ENCODE measurements around the gene TLR6.

GRCh38 chr4:38891051-38891983 lies 34.7 kb upstream of the TLR6 start:
- TF ChIP-seq POLR2A (IDR thresholded peaks at IDR 0.05; ENCODE audit: borderline replicate concordance, extremely low read depth, insufficient read depth, insufficient read length) (no peak), CTCF (IDR thresholded peaks at IDR 0.05 in 2 of 3, conservative IDR thresholded peaks at IDR 0.05 in 1 of 3; ENCODE audit: borderline replicate concordance in 1 of 3, insufficient read depth in 1 of 3, low read depth in 2 of 3, low read length in 2 of 3) (no peak), YY1 (IDR thresholded peaks at IDR 0.05; ENCODE audit: extremely low read depth, insufficient replicate concordance, low read depth, low read length) (no peak), EZH2phosphoT487 (IDR thresholded peaks at IDR 0.05; ENCODE audit: borderline replicate concordance) (no peak), JUND (IDR thresholded peaks at IDR 0.05) (no peak), SP1 (IDR thresholded peaks at IDR 0.05; ENCODE audit: low read depth) (no peak), ZBTB33 (IDR thresholded peaks at IDR 0.05; ENCODE audit: extremely low read depth, insufficient replicate concordance, low read length) (no peak), POLR2AphosphoS5 (IDR thresholded peaks at IDR 0.05; ENCODE audit: low read depth, low read length) (no peak), SIN3A (IDR thresholded peaks at IDR 0.05; ENCODE audit: low read depth) (no peak), EZH2 (IDR thresholded peaks at IDR 0.05) (no peak), RAD21 (IDR thresholded peaks at IDR 0.05; ENCODE audit: low read depth) (no peak), ZNF274 (IDR thresholded peaks at IDR 0.05; ENCODE audit: low read depth, low read length) (no peak), MAX (IDR thresholded peaks at IDR 0.05) (no peak), CBX3 (IDR thresholded peaks at IDR 0.05; ENCODE audit: low read depth) (no peak)
